Measurements from ENCODE around the gene HPGDS. TPM values are rescaled to one million over a fixed set of nuclear protein-coding genes. Genes with fewer than 3 reads are reported as not detected.

HPGDS gene
- total and polyA plus RNA-seq, 2 donors (not counting 1 experiment from before 2014, with no cell fraction given): not detected

GRCh38 chr4:94276204-94276603 is 66.4 kb downstream of the HPGDS start:
- Histone ChIP-seq H4K20me1 (ENCODE audit: control insufficient read depth, insufficient read depth, low read length, poor library complexity, severe bottlenecking) (no peaks in the 10 kb centered on the region), H3K4me3 (ENCODE audit: control extremely low read depth in 1 of 5, extremely low read depth in 1 of 5, insufficient read depth in 1 of 5, low read depth in 2 of 5, low read length in 4 of 5) (no peak overlapping the region), H3K79me2 (ENCODE audit: control insufficient read depth, insufficient read depth, low read length) (no peaks in the 10 kb centered on the region), H3K9ac (ENCODE audit: low read length) (no peak overlapping the region), H2AFZ (ENCODE audit: insufficient read depth, low read depth, low read length, poor library complexity, severe bottlenecking) (no peak overlapping the region), H3K36me3 (replicated peaks in 1 of 2; ENCODE audit: control extremely low read depth in 1 of 2, control insufficient read depth in 1 of 2, extremely low read depth in 1 of 2, insufficient read depth in 2 of 2, low read length in 1 of 2) (peaks cover 15 to 51% of the 10 kb centered on the region in 2 experiments), H3K9me3 (ENCODE audit: control extremely low read depth in 1 of 3, control insufficient read depth in 2 of 3, insufficient read depth in 1 of 3, low read length in 2 of 3) (no peaks in the 10 kb centered on the region), H3K27me3 (replicated peaks in 1 of 4; ENCODE audit: control extremely low read depth in 1 of 4, control insufficient read depth in 3 of 4, insufficient read depth in 4 of 4, low read length in 3 of 4) (no peaks in the 10 kb centered on the region), H3K27ac (ENCODE audit: low read length in 2 of 2) (no peak overlapping the region), H3K4me2 (replicated peaks; ENCODE audit: low read depth, low read length, poor library complexity, severe bottlenecking) (no peak overlapping the region), H3K4me1 (ENCODE audit: control insufficient read depth in 2 of 2, insufficient read depth in 2 of 2, low read length in 2 of 2) (no peaks in the 10 kb centered on the region)
- no peak for ATAC-seq (ENCODE audit: low read depth)
- ChIA-PET CTCF (no interaction called here), POLR2A (no interaction called here)
- Mint-ChIP-seq H3K9me3 (ENCODE audit: insufficient read depth) (no peaks in the 10 kb centered on the region), H3K27me3 (no peaks in the 10 kb centered on the region), H3K27ac (no peak overlapping the region), H3K4me1 (no peaks in the 10 kb centered on the region), H3K4me3 (no peak overlapping the region)
- intact Hi-C loops (cut with micrococcal nuclease): loop anchor here (2.0 kb wide), 1 partner anchor 15 kb away; no protein-coding TSS in a partner anchor
- no peak for DNase-seq
- TF ChIP-seq EZH2 (IDR thresholded peaks at IDR 0.05; ENCODE audit: borderline replicate concordance, insufficient read depth, low read depth, low read length, poor library complexity, severe bottlenecking) (no peak), CTCF (IDR thresholded peaks at IDR 0.05) (no peak)
- no CpG with 5 or more reads among the region's 7 CpGs for WGBS (ENCODE audit: insufficient coverage)

GRCh38 chr4:94274912-94275311 is 67.7 kb downstream of the HPGDS start:
- Mint-ChIP-seq H3K4me1 (no peaks in the 10 kb centered on the region), H3K9me3 (ENCODE audit: insufficient read depth) (no peaks in the 10 kb centered on the region), H3K4me3 (no peak overlapping the region), H3K27ac (no peak overlapping the region), H3K27me3 (no peaks in the 10 kb centered on the region)
- H3K4me2 ChIP-seq (replicated peaks; ENCODE audit: low read depth, low read length, poor library complexity, severe bottlenecking): no peak overlapping the region
- DNase-seq (no peak), ATAC-seq (ENCODE audit: low read depth) (no peak)
- H3K4me1 ChIP-seq (ENCODE audit: control insufficient read depth in 2 of 2, insufficient read depth in 2 of 2, low read length in 2 of 2): no peaks in the 10 kb centered on the region
- no peak overlapping the region for H3K4me3 ChIP-seq (ENCODE audit: control extremely low read depth in 1 of 5, extremely low read depth in 1 of 5, insufficient read depth in 1 of 5, low read depth in 2 of 5, low read length in 4 of 5)
- no peak overlapping the region for H2AFZ ChIP-seq (ENCODE audit: insufficient read depth, low read depth, low read length, poor library complexity, severe bottlenecking)
- ChIA-PET POLR2A (no interaction called here), CTCF (no interaction called here)
- TF ChIP-seq EZH2 (IDR thresholded peaks at IDR 0.05; ENCODE audit: borderline replicate concordance, insufficient read depth, low read depth, low read length, poor library complexity, severe bottlenecking) (no peak), CTCF (IDR thresholded peaks at IDR 0.05) (no peak)
- H4K20me1 ChIP-seq (ENCODE audit: control insufficient read depth, insufficient read depth, low read length, poor library complexity, severe bottlenecking): no peaks in the 10 kb centered on the region
- intact Hi-C loops (cut with micrococcal nuclease): no loop called here
- H3K9ac ChIP-seq (ENCODE audit: low read length): no peak overlapping the region
- H3K27me3 ChIP-seq (replicated peaks in 1 of 4; ENCODE audit: control extremely low read depth in 1 of 4, control insufficient read depth in 3 of 4, insufficient read depth in 4 of 4, low read length in 3 of 4): no peaks in the 10 kb centered on the region
- WGBS (ENCODE audit: insufficient coverage): no CpG with 5 or more reads among the region's 3 CpGs
- peaks cover 8 to 44% of the 10 kb centered on the region in 2 experiments for H3K36me3 ChIP-seq (replicated peaks in 1 of 2; ENCODE audit: control extremely low read depth in 1 of 2, control insufficient read depth in 1 of 2, extremely low read depth in 1 of 2, insufficient read depth in 2 of 2, low read length in 1 of 2)
- H3K27ac ChIP-seq (ENCODE audit: low read length in 2 of 2): no peak overlapping the region
- no peaks in the 10 kb centered on the region for H3K9me3 ChIP-seq (ENCODE audit: control extremely low read depth in 1 of 3, control insufficient read depth in 2 of 3, insufficient read depth in 1 of 3, low read length in 2 of 3)
- no peaks in the 10 kb centered on the region for H3K79me2 ChIP-seq (ENCODE audit: control insufficient read depth, insufficient read depth, low read length)

Measured in B cell (primary cell).